Measurements from ENCODE around the gene SYT17.

The SYT17 gene

DNA sequence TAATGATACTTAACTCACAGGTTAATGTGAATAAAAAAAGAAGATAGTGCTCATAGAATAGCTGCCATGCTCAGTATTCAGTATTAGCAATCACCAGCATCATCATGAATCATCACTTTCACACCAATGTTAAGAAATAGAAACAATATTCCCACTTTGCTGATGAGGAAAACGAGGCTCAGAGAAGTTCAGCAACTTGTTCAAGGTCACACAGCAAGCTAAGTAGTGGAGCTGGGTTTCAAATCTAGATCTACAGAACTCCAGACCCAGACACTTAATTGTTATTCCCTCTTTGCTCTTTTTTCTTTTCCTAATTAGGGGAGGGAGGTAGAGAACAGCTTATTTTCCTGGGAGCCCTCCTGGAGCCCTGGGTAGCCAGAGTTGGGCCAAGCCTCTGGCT, 140.4 kb downstream of the SYT17 start:
- DNase-seq: no peak

DNA sequence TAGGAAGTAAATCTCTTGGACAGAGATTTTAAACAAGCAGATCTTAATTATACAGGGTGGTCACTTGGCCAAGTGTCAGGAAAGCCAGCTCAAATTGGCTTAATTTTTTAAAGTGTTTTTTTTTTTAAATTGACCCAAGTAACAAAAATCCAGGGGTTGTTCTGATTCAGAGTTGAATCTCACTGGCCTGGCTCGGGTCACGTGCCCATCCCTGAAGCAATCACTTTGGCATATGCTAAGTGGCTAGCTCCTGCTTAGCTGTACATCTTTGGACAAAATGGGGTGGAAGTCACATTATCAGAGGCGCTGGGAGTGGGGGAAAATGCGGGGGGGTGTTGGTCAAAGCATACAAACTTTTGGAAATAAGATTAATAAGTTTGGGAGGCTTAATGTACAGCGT, 141.1 kb downstream of the SYT17 start:
- no peak for DNase-seq

DNA sequence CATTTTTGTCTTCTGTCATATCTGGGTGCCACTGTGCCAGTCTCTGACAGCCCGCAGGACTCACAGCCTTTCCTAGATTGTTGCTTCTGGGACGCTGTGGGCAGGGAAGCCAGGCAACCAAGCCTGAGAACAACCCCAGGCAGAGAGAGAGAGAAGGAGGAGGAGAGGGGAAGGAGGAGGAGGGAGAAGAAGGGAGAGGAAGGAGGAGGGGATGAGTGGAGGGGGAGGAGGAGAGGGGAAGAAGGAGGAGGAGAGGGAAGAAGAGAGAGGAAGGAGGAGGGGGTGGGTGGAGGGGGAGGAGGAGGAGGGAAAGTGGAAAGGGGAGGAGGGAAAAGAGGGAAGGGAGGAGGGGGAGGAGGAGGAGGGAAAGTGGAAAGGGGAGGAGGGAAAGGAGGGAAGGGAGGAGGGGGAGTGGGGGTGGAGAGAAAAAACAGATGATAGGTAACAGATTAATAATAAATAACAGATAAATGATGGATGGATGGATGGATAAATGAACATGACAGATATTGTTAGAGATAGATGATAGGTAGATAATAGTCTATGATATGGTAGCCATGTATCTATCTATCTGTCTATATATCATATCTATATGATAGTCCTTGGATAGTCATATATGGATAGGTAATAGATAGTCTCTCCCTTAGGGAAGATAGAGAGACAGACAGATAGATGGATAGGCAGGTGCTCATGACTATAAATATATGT, 146.8 kb downstream of the SYT17 start:
- no peak for DNase-seq

DNA sequence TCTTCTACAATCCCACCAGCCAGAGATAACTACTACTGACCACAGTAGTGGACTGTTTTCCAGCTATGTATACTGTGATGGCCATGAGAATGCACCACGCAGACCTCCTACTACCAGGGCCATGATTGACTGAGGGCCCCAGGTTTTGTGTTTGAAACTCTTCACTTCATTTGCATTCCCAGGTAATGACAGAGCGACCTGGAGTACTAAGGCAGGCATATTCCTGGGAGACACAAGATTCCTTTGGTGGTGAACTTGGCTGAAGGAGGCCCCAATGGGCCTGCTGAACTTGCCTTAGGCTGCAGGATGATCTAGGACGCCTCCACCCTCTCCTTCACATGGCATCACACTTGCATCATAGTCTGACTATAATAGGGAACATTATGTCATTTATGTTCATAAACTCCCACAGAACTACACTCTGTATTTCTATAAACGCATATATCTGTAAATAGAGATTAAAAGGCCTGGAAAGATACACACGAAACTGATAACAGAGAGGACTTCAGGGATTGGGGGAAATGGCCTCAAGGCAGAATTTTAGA, 147.9 kb downstream of the SYT17 start:
- no peak for DNase-seq

DNA sequence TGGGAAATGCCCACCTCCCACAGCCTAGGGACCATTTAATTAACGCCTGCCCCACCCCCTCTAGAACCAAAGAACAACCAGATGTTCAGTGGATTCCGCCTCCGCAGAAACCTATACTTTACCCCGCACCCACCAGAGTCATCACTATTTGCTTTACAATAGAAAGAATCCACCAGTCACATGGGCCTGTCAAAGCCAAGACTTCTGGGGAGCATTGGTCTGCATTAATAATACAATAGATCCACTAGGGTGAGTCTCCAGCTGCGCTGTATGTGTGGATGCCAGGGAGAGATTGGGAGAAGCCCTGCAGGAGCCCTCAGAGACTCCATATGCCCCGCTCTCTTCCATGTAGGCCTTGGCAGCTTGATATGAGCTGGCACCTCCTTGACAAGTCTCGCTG, 148.8 kb downstream of the SYT17 start:
- DNase-seq: no peak

Measured in NCI-H1417 treated with DMSO at 0.1 percent for 48 hours (cell line).